ENCODE measurements around the gene PALLD.

The PALLD gene

DNA sequence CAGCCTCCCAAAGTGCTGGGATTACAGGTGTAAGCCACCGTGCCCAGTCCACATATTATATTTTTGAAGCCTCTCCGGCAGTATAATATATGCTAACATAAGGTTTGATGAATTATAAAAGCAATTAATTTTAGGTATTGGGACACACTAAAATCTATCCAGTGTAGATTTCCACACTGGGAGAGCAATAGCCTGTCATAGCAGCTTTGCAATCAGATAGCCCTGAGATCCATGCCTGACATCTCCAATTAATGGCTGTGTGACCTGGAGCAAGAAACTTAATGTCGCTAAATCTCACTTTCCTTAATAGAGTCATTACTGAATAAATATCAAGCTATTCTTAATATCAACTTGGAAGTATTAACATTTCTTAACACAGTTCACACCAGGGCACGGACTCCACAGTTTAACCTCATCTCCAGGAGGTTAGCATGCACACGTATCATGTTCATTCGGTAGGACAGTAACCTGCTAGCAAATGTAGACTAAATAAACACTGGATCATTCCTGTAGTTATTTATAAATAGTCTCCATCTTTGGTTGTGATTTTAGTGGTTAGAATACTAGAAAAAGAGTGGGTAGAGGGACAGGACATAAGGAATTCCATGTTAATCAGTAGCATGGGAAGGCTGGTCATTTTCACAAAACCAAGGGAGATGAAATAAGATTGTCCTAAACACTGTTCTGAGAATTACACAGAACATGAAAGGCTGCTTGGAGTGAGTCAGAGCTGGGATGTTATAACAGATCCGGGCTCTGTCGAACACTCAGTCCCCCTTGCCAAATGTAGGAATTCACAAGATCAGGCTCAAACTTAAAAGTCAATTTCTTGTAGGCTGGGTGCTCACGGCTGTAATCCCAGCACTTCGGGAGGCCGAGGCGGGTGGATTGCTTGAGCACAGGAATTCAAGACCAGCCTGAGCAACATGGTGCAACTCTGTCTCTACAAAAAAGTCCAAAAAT is 254.7 kb downstream of the PALLD start:
- TF ChIP-seq ZNF677 (tag by site-specific recombination; IDR thresholded peaks at IDR 0.05) = no peak
- TF ChIP-seq ZNF10 (tag by site-specific recombination; IDR thresholded peaks at IDR 0.05) = no peak
- TF ChIP-seq ZNF155 (tag by site-specific recombination; IDR thresholded peaks at IDR 0.05) = no peak
- no peak for TF ChIP-seq ZNF169 (tag by site-specific recombination; IDR thresholded peaks at IDR 0.05)
- no peak for TF ChIP-seq ZNF558 (tag by site-specific recombination; IDR thresholded peaks at IDR 0.05)
- no peak for TF ChIP-seq ZNF571 (tag by site-specific recombination; IDR thresholded peaks at IDR 0.05)
- TF ChIP-seq ZNF394 (tag by site-specific recombination; IDR thresholded peaks at IDR 0.05; ENCODE audit: borderline replicate concordance) = no peak
- TF ChIP-seq PRDM1 (tag by site-specific recombination; IDR thresholded peaks at IDR 0.05) = no peak
- no peak for TF ChIP-seq ZNF16 (tag by site-specific recombination; IDR thresholded peaks at IDR 0.05; ENCODE audit: low read depth)
- no peak for TF ChIP-seq ZNF76 (tag by site-specific recombination; IDR thresholded peaks at IDR 0.05; ENCODE audit: borderline replicate concordance, low read depth)
- no peak for TF ChIP-seq WT1 (tag by site-specific recombination; IDR thresholded peaks at IDR 0.05)
- no peak for TF ChIP-seq ZEB2 (tag by site-specific recombination; IDR thresholded peaks at IDR 0.05)
- TF ChIP-seq PRDM2 (tag by site-specific recombination; IDR thresholded peaks at IDR 0.05; ENCODE audit: borderline replicate concordance) = no peak
- TF ChIP-seq ZFP3 (tag by site-specific recombination; IDR thresholded peaks at IDR 0.05; ENCODE audit: low read depth) = no peak
- TF ChIP-seq ZNF416 (tag by site-specific recombination; IDR thresholded peaks at IDR 0.05) = no peak
- no peak for TF ChIP-seq ZNF624 (tag by site-specific recombination; IDR thresholded peaks at IDR 0.05)
- TF ChIP-seq IKZF3 (tag by site-specific recombination; IDR thresholded peaks at IDR 0.05) = no peak
- TF ChIP-seq ZNF202 (tag by site-specific recombination; IDR thresholded peaks at IDR 0.05; ENCODE audit: borderline replicate concordance) = no peak
- no peak for TF ChIP-seq ZNF423 (tag by site-specific recombination; IDR thresholded peaks at IDR 0.05)
- Histone ChIP-seq H3K36me3 (ENCODE audit: control insufficient read depth in 2 of 2, insufficient read depth in 1 of 2, low read length in 2 of 2) (no peaks in the 10 kb centered on the region), H3K27ac (ENCODE audit: extremely low read depth, low read depth, low read length) (no peak overlapping the region), H3K4me3 (ENCODE audit: low read depth, low read length) (no peak overlapping the region), H3K9me3 (ENCODE audit: control insufficient read depth, insufficient read depth, low read depth, low read length) (no peaks in the 10 kb centered on the region), H3K4me1 (ENCODE audit: control insufficient read depth, insufficient read depth, low read length) (no peaks in the 10 kb centered on the region)
- POLR2A ChIA-PET = no interaction called here
- CTCF ChIA-PET = no interaction called here

Measured in HEK293 (cell line).